GM18870 (cell line): ENCODE results near the gene POLE2.
"Not testable (repeated sequence)": the region's sequence is repeated elsewhere in the genome, so short reads cannot be mapped to it uniquely, and the experiment has no call there.

Experiments used
- ATAC-seq: cut with Tn5 transposase; IDR thresholded peaks from one replicate; pipeline ENCODE4 v1.9.1; 2021; ENCODE audit warnings: moderate library complexity; ENCODE audit not compliant: unreplicated experiment

The POLE2 gene

DNA sequence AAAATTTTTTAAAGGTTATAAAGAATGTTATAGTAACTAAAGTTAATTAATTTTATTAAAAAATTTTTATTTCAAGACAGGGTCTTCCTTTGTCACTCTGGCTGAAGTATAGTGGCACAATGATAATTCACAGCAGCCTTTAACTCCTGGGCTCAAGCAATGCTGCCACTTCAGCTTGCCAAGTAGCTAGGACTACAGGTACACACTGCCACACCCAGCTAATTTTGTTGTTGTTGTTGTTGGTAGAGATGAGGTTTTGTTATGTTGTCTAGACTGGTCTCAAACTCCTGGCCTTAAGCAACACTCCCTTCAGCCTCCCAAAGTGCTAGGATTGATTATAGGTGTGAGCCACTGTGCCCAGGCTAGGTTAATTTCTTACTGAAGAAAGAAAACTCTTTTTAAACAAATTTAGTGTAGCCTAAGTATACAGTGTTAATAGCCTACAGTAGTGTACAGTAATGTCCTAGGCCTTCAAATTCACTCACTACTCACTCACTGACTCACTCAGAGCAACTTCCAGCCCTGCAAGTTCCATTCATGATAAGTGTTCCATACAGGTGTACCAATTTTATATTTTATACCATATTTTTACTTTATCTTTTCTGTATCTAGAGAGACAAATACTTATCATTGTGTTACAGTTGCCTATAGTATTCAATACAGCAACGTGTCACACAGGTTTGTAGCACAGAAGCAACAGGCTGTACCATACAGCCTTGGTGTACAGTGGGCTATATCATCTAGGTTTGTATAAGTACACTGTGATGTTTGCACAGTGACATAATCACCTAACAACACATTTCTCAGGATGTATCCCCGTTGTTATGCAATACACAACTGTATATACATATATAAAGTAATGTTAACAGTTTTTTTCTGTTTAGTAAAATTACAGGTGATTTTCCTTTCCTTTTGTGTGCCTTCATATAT, 28.2 kb downstream of the POLE2 start:
- ATAC-seq, result no peak

DNA sequence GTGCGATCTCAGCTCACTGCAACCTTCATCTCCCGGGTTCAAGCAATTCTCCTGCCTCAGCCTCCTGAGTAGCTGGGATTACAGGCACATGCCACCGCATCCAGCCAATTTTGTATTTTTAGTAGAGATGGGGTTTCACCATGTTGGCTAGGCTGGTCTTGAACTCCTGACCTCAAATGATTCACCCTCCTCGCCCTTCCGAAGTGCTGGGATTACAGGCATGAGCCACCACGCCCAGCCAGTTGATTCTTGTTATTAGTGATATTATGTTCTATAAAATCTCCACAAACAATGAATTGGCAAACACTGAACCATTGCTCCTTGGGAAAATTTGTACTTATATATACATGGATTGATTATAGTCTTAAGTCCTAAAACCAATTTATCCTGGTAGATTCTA, 30.5 kb downstream of the POLE2 start:
- ATAC-seq, result not testable (repeated sequence)

DNA sequence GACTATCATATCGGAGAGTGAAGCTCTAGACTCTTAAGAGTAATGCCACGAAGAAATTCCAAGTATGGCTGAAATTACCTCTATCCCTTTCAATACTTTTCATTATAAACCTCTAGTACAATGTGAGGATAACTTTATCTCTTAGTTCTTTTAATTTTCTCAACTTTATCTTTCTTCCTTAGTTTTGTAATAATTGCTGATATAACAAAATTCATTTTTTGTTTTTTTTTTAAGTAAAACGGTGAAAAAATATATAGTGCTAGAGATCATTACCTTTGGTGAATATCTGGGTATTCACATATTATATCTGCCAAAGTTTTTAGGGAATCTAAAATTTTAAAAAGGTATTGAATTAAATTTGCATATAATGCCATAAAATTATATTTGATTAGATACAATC, 33.5 kb downstream of the POLE2 start:
- ATAC-seq, result no peak

DNA sequence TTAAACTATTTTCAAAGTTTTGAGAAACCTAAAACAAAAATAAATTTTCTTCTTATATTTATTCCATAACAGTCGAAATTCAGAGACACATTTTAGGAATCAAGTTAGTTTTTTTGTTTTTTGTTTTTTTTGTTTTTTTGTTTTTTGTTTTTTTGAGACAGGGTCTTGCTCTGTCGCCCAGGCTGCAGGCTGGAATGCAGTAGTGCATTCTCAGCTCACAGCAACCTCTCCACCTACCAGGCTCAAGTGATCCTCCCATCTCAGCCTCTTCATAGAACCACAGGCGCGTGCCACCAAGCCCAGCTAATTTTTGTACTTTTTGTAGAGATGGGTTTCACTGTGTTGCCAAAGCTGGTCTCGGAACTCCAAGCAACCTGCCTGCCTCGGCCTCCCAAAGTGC, 34.5 kb downstream of the POLE2 start:
- no peak for ATAC-seq

DNA sequence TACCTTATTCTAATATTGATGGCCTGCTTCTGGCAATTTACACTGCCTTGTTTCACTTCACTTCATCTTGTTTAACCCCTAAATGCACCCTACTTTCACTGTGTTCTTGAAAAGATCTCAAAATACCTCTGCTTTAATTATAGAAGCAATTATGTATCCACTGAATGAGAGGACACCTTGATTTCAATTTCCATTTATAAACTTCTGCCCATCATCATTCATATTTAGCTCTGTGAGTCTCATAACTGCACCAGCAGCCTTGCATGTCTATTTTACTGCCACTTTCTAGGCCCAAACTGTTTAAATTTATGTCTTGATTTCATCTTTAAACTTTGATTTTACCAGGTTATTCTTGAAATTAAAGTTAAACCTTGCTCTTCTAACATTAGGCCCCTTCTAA, 45.9 kb downstream of the POLE2 start:
- ATAC-seq, result no peak

DNA sequence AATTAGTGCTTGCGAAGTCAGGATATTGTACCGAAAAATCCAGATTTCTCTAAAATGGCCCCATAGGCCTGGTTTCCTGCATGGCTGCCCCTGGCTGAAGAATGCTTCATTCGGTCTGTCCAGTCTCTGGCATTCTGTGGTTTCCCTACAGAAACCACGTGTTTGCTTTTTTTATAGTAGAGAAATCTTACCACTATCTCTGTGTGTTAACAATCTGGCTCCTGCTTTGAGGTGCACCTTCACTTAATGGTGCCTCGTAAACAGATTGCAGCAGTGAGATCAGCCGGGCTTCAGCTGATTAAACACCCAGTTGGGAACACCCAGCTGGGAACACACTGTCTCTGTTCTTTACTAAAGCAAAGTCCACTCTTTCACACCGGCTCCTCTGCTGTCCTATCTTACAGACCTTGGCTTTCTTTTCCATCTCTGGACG, 46.3 kb downstream of the POLE2 start:
- no peak for ATAC-seq

DNA sequence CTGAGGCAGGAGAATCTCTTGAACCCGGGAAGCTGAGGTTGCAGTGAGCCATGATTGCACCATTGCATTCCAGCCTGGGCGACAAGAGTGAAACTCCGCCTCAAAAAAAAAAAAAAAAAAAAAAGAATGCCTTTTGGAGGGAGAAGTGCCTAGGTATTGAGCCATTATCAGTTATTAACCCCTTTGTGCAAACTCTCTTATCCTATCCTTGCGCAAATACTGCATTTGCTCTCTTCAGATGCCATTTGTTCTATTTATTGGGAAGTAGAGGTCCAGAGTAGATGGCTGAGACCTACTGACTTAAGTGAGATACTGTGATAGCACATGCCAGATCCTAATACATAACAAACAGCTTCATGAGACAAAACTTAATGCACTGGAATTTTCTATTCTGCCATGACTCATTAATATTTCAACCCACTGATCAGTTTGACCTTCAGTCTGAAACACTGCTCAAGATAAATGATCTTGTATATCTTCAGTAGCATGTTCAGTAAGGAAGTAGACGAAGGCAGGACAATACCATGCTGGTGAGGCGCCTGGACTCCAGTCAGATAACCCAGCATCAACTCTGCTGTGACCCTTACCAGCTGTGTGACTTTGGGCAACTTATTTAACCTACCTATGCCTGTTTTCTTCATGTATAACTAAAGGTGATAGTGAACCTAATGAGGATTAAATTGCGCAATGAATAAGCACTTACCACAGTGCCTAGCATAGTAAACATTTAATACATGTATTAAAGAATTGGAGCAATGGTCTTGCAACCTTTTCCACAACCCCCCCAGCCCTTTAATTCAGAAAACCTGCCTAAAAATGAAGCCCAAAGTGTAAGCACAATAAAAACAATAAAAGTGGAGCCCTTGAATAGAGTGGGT, 47.2 kb downstream of the POLE2 start:
- ATAC-seq, result no peak

DNA sequence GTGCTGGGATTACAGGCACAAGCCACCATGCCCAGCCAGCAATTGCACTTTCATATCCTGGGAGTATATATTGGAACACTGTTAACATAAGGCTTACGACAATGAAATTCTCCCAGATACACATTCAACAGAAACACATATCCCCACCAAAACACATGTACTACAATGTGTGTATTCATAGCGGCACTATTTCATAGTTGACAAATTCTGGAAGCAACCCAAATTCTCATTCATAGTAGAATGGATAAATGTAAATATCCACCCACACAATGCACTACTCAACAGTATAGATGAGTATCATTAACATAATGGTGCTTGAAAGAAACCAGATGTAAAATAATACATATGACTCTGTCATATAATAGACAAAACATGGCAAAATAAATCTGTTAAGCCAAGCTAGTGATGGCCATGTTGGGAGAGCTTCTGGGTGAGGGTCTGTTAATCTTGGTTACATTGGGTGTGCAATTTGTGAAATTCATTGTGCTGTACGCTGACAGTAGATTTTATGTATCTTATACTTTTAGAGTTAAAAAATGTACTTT, 50.4 kb downstream of the POLE2 start:
- ATAC-seq, result no peak

DNA sequence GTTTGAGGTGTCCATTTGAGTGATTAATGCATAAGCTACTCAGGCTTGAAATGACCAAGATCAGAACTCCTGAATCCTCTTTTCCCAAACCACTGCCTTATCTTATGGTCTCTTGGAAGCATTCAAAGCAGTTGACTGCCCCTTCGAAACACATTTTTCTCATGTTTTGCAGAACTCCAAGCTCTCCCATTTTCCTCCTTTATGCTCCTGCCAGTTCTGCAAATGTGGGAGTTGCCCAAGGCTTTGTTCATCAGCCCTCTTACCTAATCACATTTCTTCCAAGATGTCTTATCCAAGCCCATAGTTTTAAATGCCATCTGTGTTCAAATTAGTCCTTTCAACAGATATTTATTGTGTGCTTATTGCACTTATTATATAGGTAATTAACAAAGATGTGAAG, 51.1 kb downstream of the POLE2 start:
- no peak for ATAC-seq

DNA sequence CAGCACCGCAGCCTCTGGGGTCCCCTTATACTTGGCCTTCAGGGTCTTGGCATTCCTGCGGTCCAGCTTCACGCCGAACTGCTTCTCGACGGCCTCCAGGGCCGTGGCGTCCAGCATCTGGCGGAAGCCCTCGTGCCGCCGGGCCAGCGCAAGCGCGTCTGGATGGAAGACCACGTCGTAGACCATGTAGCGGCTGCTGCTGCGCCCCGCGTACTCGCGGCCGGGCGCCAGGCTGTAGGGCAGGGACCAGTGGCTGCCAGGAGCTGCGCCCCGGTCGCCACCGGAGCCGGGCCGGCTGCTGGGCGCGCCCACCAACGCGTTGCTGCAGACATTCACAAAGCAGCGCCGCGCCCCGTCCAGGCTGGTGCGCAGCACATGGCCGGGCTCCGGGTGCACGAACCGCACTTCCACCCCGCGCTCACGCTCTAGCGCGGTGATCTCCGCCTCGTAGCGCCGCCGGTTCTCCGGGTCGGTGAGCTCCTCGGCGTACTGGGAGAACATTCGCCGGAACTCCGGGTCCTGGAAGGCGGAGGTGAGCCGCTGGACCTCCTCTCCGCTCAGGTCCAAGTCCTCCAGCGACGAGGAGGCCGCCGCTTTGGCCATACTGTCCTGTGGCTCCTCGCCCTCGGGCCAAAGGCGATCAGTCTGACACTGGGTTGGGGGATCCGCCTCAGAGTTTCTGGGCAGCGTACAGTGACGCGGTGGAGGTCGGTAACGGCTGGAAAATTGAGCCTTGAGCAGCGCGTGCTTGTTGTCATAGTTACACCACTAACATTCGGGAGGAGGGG, 53.3 kb downstream of the POLE2 start, which contains the start of gene DNAAF2:
Gene DNAAF2 (minus strand): TSS at position 698 of the 788 bp plus-strand sequence. CDS start 95 bp downstream, at position 603.
- peak; percentile 27 for ATAC-seq

DNA sequence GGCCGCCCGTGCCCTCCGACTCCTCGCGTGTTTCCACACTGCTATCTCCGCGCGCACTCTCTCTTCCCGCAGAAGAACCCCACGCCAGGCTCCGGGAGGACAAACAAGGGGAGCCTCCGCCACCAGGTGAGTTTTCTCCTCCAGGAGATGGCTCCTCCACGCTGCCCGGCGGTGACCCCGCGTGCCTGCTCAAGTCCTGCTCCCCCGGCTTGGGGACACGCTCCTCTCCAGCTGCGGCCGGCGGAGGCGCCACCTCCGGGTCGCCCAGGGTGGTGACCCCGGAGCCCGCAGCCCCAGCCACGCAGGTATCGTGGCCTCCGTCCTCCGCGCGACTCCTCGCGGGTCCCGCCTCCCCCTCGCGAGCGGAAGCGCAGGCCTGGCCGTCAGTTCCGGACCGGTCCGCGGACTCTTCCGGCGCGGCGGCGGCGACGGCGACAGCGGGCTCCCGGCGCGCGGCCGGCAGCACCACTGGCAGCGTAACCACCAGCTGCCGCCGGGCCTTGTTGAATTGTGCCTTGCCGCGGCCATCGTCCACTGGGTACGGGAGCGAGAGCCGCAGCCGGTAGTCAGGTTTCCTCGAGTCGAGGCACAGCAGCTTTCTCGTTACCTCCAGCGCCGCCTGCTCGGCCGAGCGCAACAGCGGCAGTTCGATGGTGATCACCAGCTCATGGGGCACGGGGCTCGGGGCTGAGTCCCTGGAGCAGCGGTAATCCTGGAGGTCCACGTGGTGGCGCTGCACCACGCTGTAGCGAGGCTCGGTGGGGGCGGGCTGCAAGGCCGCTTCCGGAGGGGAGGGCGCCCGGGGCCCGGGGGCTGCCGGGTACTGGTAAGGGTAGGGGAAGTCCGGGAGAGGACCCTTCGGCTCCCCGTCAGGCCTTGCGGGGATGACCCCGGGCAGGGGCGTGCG, 54.1 kb downstream of the POLE2 start:
- ATAC-seq, result peak; percentile 71

DNA sequence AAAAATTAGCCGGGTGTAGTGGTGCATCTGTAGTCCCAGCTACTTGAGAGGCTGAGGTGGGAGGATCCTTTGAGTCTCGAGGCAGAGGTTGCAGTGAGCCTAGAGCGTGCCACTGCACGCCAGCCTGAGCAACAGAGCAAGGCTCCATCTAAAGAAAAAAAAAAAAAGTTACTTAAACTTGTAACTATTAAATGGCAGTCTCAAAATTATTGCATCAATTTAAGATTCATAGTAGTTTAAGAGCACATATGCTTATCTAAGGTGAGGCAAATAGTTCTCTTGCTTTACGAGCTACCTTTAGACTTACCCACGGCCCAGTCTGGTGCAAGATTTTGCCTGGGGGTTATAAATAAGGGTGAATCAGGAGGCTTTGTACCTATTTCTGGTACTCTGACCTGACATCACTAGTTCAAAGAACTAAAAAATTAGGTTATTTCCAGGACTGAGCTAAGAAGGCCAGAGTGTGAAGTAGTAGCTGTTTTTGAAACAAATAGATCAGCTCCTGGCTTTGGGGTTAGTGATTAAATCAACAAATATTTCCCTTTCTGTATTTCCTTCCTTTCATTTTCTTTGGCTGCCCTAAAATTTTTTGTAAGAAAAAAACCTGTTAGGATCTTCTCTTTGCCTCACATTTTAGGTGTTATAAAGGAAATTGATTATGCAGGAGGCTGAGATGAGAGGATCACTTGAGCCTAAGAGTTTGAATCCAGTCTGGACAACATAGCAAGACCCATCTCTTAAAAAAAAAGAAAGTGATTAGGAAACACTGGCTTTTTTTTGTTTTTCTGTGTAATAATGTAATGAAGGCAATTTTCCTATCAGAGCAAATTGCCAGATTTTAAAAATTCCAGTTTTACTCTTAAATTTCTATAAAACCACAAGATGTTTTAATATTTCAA, 63.8 kb downstream of the POLE2 start:
- no peak for ATAC-seq

DNA sequence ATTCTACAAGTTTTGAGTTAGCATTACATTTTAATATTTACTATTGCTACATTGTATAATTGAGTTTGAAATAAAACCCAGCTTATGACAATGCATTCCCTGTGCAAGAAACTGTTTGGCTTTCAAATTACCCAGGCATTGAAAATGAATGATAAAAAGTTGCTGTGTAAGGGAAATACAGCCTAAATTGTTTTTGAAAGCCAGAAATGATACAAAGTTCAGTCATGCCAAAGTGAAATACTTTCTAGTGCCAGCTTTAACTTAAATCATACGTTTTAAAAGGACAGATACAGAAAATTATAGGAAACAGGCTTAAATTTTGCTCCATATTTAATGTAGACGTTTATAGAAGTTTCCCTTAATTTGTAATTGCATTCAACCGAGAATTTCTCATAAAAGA, 64.6 kb downstream of the POLE2 start:
- ATAC-seq, result no peak

DNA sequence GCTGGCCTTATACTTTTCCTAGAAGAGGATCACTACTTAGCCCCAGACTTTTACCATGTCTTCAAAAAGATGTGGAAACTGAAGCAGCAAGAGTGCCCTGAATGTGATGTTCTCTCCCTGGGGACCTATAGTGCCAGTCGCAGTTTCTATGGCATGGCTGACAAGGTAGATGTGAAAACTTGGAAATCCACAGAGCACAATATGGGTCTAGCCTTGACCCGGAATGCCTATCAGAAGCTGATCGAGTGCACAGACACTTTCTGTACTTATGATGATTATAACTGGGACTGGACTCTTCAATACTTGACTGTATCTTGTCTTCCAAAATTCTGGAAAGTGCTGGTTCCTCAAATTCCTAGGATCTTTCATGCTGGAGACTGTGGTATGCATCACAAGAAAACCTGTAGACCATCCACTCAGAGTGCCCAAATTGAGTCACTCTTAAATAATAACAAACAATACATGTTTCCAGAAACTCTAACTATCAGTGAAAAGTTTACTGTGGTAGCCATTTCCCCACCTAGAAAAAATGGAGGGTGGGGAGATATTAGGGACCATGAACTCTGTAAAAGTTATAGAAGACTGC, 65.9 kb downstream of the POLE2 start:
- ATAC-seq, result no peak

DNA sequence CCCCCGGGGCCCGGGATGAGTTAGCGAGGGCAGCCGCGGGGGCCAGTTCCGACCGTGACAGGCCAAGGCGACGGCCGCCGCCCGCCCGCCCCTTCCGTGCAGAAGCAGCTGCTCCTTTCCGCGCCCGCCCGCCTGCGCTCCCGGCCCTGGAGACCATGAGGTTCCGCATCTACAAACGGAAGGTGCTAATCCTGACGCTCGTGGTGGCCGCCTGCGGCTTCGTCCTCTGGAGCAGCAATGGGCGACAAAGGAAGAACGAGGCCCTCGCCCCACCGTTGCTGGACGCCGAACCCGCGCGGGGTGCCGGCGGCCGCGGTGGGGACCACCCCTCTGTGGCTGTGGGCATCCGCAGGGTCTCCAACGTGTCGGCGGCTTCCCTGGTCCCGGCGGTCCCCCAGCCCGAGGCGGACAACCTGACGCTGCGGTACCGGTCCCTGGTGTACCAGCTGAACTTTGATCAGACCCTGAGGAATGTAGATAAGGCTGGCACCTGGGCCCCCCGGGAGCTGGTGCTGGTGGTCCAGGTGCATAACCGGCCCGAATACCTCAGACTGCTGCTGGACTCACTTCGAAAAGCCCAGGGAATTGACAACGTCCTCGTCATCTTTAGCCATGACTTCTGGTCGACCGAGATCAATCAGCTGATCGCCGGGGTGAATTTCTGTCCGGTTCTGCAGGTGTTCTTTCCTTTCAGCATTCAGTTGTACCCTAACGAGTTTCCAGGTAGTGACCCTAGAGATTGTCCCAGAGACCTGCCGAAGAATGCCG, 66.7 kb downstream of the POLE2 start:
- no peak for ATAC-seq

DNA sequence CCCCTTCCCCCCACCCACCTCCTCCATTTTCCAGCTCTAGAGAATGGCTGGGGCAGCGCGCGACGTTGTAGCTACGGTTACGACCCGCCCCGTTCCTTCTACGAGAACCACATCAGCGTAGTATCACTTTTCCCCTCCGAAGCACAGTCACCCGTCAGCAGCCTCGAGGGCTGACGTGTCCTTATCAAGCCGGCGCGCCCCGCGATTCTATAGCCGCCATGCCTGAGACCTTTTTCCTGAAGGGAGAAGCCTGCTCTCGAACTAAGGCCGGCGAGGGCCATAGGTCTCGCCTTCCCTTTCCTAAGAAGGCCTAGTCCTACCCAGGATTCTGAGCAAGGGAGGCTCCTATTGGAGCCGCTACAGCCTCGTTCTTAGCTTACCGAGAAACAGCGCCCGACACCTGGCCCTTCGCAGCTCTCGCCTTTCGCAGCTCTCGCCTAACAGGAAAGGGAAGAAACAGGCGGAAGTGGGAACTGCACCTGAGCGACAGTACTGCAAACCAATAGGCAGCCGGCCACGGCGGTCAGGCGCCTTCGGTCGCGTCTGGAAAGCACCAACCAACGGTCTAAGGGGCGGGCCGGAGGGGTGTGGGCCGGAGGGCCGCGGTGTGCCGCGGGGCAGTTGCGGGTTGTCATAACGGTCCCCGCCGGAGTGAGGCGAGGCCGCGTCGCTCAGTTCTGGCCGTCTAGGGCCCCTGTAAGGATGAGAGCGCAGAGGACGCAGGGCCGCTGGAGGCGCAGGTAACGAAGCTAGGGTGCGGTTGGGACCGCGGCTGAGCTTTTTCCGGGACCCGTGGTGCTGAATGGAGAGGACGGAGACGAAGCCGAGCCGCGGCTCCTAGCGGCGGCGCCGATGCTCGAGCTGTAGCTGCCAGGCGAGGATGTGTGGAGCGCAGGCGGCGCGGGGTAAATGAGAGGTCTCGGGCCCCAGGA, 67.6 kb downstream of the POLE2 start, which contains the start of the genes MGAT2 and RPL36AL:
Gene MGAT2 (plus strand): TSS at position 618 of the 932 bp plus-strand sequence. CDS start 470 bp downstream, outside the sequence.
Gene RPL36AL (minus strand): TSS at position 445 of the 932 bp plus-strand sequence. CDS start 1,522 bp downstream, outside the sequence.
- peak; percentile 88 for ATAC-seq
